Measurements from ENCODE around the gene RASL11A.

DNA sequence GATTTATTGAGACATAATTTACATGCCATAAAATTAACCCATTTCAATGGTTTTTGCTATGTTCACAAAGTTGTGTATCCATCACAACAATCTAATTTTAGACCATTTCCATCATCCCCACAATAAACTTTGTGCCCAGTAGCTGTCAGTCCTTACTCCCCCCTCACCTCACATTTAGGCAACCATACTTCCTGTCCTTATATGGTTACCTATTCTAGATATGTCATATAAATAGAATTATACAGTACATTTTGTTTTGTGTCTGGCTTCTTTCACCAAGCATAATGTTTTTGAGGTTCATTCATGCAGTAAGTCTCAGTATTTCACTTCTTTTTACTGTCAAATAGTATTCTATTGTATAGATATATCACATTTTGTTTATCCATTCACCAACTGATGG is 42.5 kb upstream of the RASL11A start:
- TF ChIP-seq, protein P1, sequence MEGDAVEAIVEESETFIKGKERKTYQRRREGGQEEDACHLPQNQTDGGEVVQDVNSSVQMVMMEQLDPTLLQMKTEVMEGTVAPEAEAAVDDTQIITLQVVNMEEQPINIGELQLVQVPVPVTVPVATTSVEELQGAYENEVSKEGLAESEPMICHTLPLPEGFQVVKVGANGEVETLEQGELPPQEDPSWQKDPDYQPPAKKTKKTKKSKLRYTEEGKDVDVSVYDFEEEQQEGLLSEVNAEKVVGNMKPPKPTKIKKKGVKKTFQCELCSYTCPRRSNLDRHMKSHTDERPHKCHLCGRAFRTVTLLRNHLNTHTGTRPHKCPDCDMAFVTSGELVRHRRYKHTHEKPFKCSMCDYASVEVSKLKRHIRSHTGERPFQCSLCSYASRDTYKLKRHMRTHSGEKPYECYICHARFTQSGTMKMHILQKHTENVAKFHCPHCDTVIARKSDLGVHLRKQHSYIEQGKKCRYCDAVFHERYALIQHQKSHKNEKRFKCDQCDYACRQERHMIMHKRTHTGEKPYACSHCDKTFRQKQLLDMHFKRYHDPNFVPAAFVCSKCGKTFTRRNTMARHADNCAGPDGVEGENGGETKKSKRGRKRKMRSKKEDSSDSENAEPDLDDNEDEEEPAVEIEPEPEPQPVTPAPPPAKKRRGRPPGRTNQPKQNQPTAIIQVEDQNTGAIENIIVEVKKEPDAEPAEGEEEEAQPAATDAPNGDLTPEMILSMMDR (IDR thresholded peaks at IDR 0.05), result no peak
- no peak for TF ChIP-seq NFIC (IDR thresholded peaks at IDR 0.05; ENCODE audit: borderline replicate concordance)
- TF ChIP-seq EZH2phosphoT487 (IDR thresholded peaks at IDR 0.05; ENCODE audit: borderline replicate concordance, low read depth), result no peak
- TF ChIP-seq, protein P2, sequence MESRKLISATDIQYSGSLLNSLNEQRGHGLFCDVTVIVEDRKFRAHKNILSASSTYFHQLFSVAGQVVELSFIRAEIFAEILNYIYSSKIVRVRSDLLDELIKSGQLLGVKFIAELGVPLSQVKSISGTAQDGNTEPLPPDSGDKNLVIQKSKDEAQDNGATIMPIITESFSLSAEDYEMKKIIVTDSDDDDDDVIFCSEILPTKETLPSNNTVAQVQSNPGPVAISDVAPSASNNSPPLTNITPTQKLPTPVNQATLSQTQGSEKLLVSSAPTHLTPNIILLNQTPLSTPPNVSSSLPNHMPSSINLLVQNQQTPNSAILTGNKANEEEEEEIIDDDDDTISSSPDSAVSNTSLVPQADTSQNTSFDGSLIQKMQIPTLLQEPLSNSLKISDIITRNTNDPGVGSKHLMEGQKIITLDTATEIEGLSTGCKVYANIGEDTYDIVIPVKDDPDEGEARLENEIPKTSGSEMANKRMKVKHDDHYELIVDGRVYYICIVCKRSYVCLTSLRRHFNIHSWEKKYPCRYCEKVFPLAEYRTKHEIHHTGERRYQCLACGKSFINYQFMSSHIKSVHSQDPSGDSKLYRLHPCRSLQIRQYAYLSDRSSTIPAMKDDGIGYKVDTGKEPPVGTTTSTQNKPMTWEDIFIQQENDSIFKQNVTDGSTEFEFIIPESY (IDR thresholded peaks at IDR 0.05; ENCODE audit: borderline replicate concordance, low read depth), result no peak
- TF ChIP-seq TAF1 (IDR thresholded peaks at IDR 0.05; ENCODE audit: borderline replicate concordance, low read depth, low read length), result no peak
- no peak for TF ChIP-seq GABPA (IDR thresholded peaks at IDR 0.05; ENCODE audit: low read depth)
- TF ChIP-seq GATA2 (CRISPR knock-in tag; IDR thresholded peaks at IDR 0.05), result no peak
- no peak for TF ChIP-seq MAX (IDR thresholded peaks at IDR 0.05; ENCODE audit: low read depth)
- TF ChIP-seq POLR2AphosphoS5 (IDR thresholded peaks at IDR 0.05; ENCODE audit: low read depth, low read length), result no peak
- TF ChIP-seq SIN3A (IDR thresholded peaks at IDR 0.05; ENCODE audit: borderline replicate concordance, low read depth, low read length), result no peak
- TF ChIP-seq TCF12 (IDR thresholded peaks at IDR 0.05), result no peak
- no peak for TF ChIP-seq CHD2 (IDR thresholded peaks at IDR 0.05; ENCODE audit: low read length, partially characterized antibody)
- TF ChIP-seq REST (IDR thresholded peaks at IDR 0.05; ENCODE audit: low read depth, low read length), result no peak
